ENCODE measurements around the gene C2orf76.
"Not testable (repeated sequence)": the region's sequence is repeated elsewhere in the genome, so short reads cannot be mapped to it uniquely, and the experiment has no call there.

C2orf76 gene

GRCh38 chr2:119405151-119405550 is 38.5 kb upstream of the C2orf76 start:
- no peak overlapping the region for H3K4me3 ChIP-seq (ENCODE audit: low read depth, low read length, poor library complexity, severe bottlenecking)
- no peak for TF ChIP-seq CTCF (IDR thresholded peaks at IDR 0.05; ENCODE audit: low read length)
- TF ChIP-seq EZH2 (IDR thresholded peaks at IDR 0.05; ENCODE audit: borderline replicate concordance, low read length): no peak
- no peaks in the 10 kb centered on the region for H3K27me3 ChIP-seq (ENCODE audit: insufficient read depth, low read length)
- H4K20me1 ChIP-seq (ENCODE audit: insufficient read depth, low read length): no peaks in the 10 kb centered on the region
- no peaks in the 10 kb centered on the region for H3K9me2 ChIP-seq (ENCODE audit: low read depth, low read length)
- no peak overlapping the region for H3K9ac ChIP-seq (ENCODE audit: low read length)
- H3K27ac ChIP-seq (ENCODE audit: low read depth, low read length, poor library complexity, severe bottlenecking): no peak overlapping the region
- H3K4me2 ChIP-seq (ENCODE audit: low read length): no peak overlapping the region
- no peaks in the 10 kb centered on the region for H3F3A ChIP-seq (ENCODE audit: insufficient read depth, low read length)
- no peaks in the 10 kb centered on the region for H3K4me1 ChIP-seq (ENCODE audit: insufficient read depth, low read length, severe bottlenecking)
- H3K36me3 ChIP-seq (ENCODE audit: insufficient read depth, low read length): no peaks in the 10 kb centered on the region
- H3K79me2 ChIP-seq (ENCODE audit: insufficient read depth, low read length): no peaks in the 10 kb centered on the region
- no peak overlapping the region for H2AFZ ChIP-seq (ENCODE audit: low read length)
- no peaks in the 10 kb centered on the region for H3K9me3 ChIP-seq (ENCODE audit: low read length)

- not testable (repeated sequence) for H3K4me2 ChIP-seq (ENCODE audit: low read length); H3K4me3 ChIP-seq (ENCODE audit: low read depth, low read length, poor library complexity, severe bottlenecking); H3K36me3 ChIP-seq (ENCODE audit: insufficient read depth, low read length); H3K27me3 ChIP-seq (ENCODE audit: insufficient read depth, low read length); H4K20me1 ChIP-seq (ENCODE audit: insufficient read depth, low read length); H3K27ac ChIP-seq (ENCODE audit: low read depth, low read length, poor library complexity, severe bottlenecking); H3K9me2 ChIP-seq (ENCODE audit: low read depth, low read length); H3K79me2 ChIP-seq (ENCODE audit: insufficient read depth, low read length); H2AFZ ChIP-seq (ENCODE audit: low read length); H3K4me1 ChIP-seq (ENCODE audit: insufficient read depth, low read length, severe bottlenecking); H3K9me3 ChIP-seq (ENCODE audit: low read length); H3K9ac ChIP-seq (ENCODE audit: low read length); H3F3A ChIP-seq (ENCODE audit: insufficient read depth, low read length)
Observed at GRCh38 chr2:119403618-119404017, 37.0 kb upstream of the C2orf76 start.

- H3K9me2 ChIP-seq (ENCODE audit: low read depth, low read length): no peaks in the 10 kb centered on the region
- TF ChIP-seq CTCF (IDR thresholded peaks at IDR 0.05; ENCODE audit: low read length) (no peak), EZH2 (IDR thresholded peaks at IDR 0.05; ENCODE audit: borderline replicate concordance, low read length) (no peak)
- no peak overlapping the region for H3K4me2 ChIP-seq (ENCODE audit: low read length)
- no peaks in the 10 kb centered on the region for H3K79me2 ChIP-seq (ENCODE audit: insufficient read depth, low read length)
- H3K4me3 ChIP-seq (ENCODE audit: low read depth, low read length, poor library complexity, severe bottlenecking): no peak overlapping the region
- H4K20me1 ChIP-seq (ENCODE audit: insufficient read depth, low read length): no peaks in the 10 kb centered on the region
- no peaks in the 10 kb centered on the region for H3K36me3 ChIP-seq (ENCODE audit: insufficient read depth, low read length)
- no peak overlapping the region for H3K9ac ChIP-seq (ENCODE audit: low read length)
- H3K9me3 ChIP-seq (ENCODE audit: low read length): no peaks in the 10 kb centered on the region
- H3F3A ChIP-seq (ENCODE audit: insufficient read depth, low read length): no peaks in the 10 kb centered on the region
- no peak overlapping the region for H3K27ac ChIP-seq (ENCODE audit: low read depth, low read length, poor library complexity, severe bottlenecking)
- no peaks in the 10 kb centered on the region for H3K4me1 ChIP-seq (ENCODE audit: insufficient read depth, low read length, severe bottlenecking)
- no peaks in the 10 kb centered on the region for H3K27me3 ChIP-seq (ENCODE audit: insufficient read depth, low read length)
- no peak overlapping the region for H2AFZ ChIP-seq (ENCODE audit: low read length)
Observed at GRCh38 chr2:119402645-119403560, 36.3 kb upstream of the C2orf76 start.

GRCh38 chr2:119402106-119402505 is 35.5 kb upstream of the C2orf76 start:
- Histone ChIP-seq H3K4me2 (ENCODE audit: low read length) (no peak overlapping the region), H2AFZ (ENCODE audit: low read length) (no peak overlapping the region), H3K9ac (ENCODE audit: low read length) (no peak overlapping the region), H3K4me3 (ENCODE audit: low read depth, low read length, poor library complexity, severe bottlenecking) (no peak overlapping the region), H3K9me2 (ENCODE audit: low read depth, low read length) (no peaks in the 10 kb centered on the region), H3K27ac (ENCODE audit: low read depth, low read length, poor library complexity, severe bottlenecking) (no peak overlapping the region), H3K9me3 (ENCODE audit: low read length) (no peaks in the 10 kb centered on the region), H4K20me1 (ENCODE audit: insufficient read depth, low read length) (no peaks in the 10 kb centered on the region), H3K79me2 (ENCODE audit: insufficient read depth, low read length) (no peaks in the 10 kb centered on the region), H3K36me3 (ENCODE audit: insufficient read depth, low read length) (no peaks in the 10 kb centered on the region), H3K27me3 (ENCODE audit: insufficient read depth, low read length) (no peaks in the 10 kb centered on the region), H3F3A (ENCODE audit: insufficient read depth, low read length) (no peaks in the 10 kb centered on the region), H3K4me1 (ENCODE audit: insufficient read depth, low read length, severe bottlenecking) (no peaks in the 10 kb centered on the region)
- TF ChIP-seq EZH2 (IDR thresholded peaks at IDR 0.05; ENCODE audit: borderline replicate concordance, low read length) (no peak), CTCF (IDR thresholded peaks at IDR 0.05; ENCODE audit: low read length) (no peak)

All from OCI-LY1 (cell line).